HepG2 (cell line): Measurements from ENCODE around the gene TBL3. TPM values are rescaled to one million over a fixed set of nuclear protein-coding genes. Genes with fewer than 3 reads are reported as not detected.

ENCODE experiments used
- HNRNPK ChIP-seq: fragments of 200-400 bp; formaldehyde crosslinking; IDR thresholded peaks from 2 replicates; pipeline ENCODE4 v1.6.1; 2018; ENCODE audit warnings: low read length, low read depth, moderate library complexity, mild to moderate bottlenecking; ENCODE audit not compliant: poor library complexity, severe bottlenecking
- JUN ChIP-seq: sonication (generic); formaldehyde crosslinking; IDR thresholded peaks from 2 replicates; pipeline ENCODE4 v1.4.0; 2020; ENCODE audit warnings: mild to moderate bottlenecking, missing genetic modification reagents
- MAF1 ChIP-seq: sonication (generic); formaldehyde crosslinking; IDR thresholded peaks from 2 replicates; pipeline ENCODE4 v1.5.0; 2020; ENCODE audit warnings: missing genetic modification reagents, borderline replicate concordance
- NFKBIZ ChIP-seq: IDR thresholded peaks from 2 replicates; pipeline ENCODE4 v1.6.1; 2018; ENCODE audit warnings: missing genetic modification reagents, missing compliant biosample characterization
- RELA ChIP-seq: sonication (generic); formaldehyde crosslinking; IDR thresholded peaks from 2 replicates; pipeline ENCODE4 v1.4.0; 2020; ENCODE audit warnings: missing genetic modification reagents
- RXRA ChIP-seq: sonication (generic); formaldehyde crosslinking; IDR thresholded peaks from 2 replicates; pipeline ENCODE4 v1.5.1; 2020; ENCODE audit warnings: missing genetic modification reagents
- ZNF282 ChIP-seq: fragments of 450-650 bp; IDR thresholded peaks from 2 replicates; pipeline ENCODE4 v1.6.1; 2018; ENCODE audit not compliant: partially characterized antibody
- ZNF644 ChIP-seq: IDR thresholded peaks from 2 replicates; pipeline ENCODE4 v1.6.1; 2016; ENCODE audit warnings: low read depth
- polyA plus RNA-seq, 8 experiments: library from polyadenylated mRNA; depleted of rRNA in 3 of 8; stranded (reverse) in 7 of 8; unstranded in 1 of 8; fragments of >200 nt; fragmentation: Illumina TruSeq in 4 of 8; extraction: Trizol in 4 of 8; gene quantifications; 2 replicates each; pipeline versions ENCODE4 v1.2.1 to v1.2.3, GENCODE V29; 2011 to 2016; ENCODE audit warnings: low read depth in 4 of 8, missing spikeins in 1 of 8, mixed read lengths in 1 of 8; ENCODE audit not compliant: insufficient read depth in 1 of 8
- total RNA-seq, 5 experiments: library from RNA; depleted of rRNA; stranded (reverse); fragments of >200 nt; fragmentation: Illumina TruSeq; extraction: Trizol; gene quantifications; 2 replicates each; pipeline ENCODE4 v1.2.3, GENCODE V29; 2016; ENCODE audit warnings: low read depth in 1 of 5
- TF ChIP-seq, protein P1 (sequence below): IDR thresholded peaks from 2 replicates; pipeline ENCODE4 v1.6.1; 2016; ENCODE audit warnings: low read depth, missing genetic modification reagents, missing compliant biosample characterization
- TF ChIP-seq, protein P2 (sequence below): IDR thresholded peaks from 2 replicates; pipeline ENCODE4 v1.6.1; 2016
- TF ChIP-seq, protein P3 (sequence below): IDR thresholded peaks from 2 replicates; pipeline ENCODE4 v1.6.1; 2016; ENCODE audit warnings: control low read depth
- TF ChIP-seq, protein P4 (sequence below): sonication (generic); formaldehyde crosslinking; IDR thresholded peaks from 2 replicates; pipeline ENCODE4 v1.4.0; 2020; ENCODE audit warnings: missing genetic modification reagents
- TF ChIP-seq, protein P5 (sequence below): sonication (generic); formaldehyde crosslinking; IDR thresholded peaks from 2 replicates; pipeline ENCODE4 v1.5.0; 2020; ENCODE audit warnings: missing genetic modification reagents
- TF ChIP-seq, protein P6 (sequence below): sonication (generic); formaldehyde crosslinking; IDR thresholded peaks from 2 replicates; pipeline ENCODE4 v1.8.1; 2023; ENCODE audit warnings: mild to moderate bottlenecking, missing genetic modification reagents, borderline replicate concordance
- TF ChIP-seq, protein P7 (sequence below): sonication (generic); formaldehyde crosslinking; IDR thresholded peaks from 2 replicates; pipeline ENCODE4 v1.5.0; 2020; ENCODE audit warnings: mild to moderate bottlenecking, missing genetic modification reagents

Gene TBL3
- total and polyA plus RNA-seq, 2 of the 13 experiments (the other 11 are each of a cell fraction or from before 2014, with no cell fraction given): 16.8 to 38.0 TPM

DNA sequence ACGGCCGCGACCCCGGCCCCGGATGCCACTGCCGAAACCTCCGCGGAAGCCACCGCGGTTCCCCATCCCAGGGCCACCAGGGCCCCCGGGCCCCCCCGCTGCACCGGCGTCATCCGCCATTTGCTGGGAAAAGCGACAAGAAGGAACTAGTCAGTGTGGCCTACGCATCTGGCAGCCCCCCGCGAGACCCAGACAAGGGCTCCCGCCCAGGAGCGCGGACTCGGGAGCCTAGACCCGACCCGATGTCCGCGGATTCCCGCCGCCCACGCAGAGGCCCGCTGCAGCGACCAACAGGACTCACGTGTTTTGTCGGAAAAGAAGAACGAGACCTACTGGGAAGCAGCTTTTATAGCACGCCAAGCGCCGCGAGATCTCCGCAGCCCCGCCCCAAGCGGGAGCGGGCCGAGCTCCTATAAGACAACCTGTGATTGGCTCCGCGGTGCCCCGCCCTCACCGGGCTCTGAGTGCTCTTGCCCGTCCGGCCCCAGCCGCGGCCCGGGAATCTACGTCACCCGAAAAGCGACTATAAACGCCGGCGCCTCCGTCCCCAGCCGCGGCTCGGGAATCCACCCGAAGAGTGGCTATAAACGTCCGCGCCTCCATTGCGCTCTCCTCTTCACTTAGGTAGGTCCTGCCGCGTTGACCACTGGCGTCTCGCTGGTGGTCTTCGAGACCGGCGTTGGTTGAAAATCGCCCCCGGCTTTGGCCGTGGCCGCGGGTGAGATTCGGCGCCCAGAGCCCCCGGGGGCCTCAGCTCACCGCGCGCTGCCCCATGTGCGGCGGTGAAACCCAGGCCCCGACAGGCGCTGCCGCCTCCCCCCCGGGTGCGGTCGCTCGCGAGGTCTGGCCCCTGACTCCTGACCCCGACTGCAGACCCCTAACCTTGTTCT, 7.1 kb upstream of the TBL3 start, which contains the start of gene RPS2 (continued):
- TF ChIP-seq, protein P1, sequence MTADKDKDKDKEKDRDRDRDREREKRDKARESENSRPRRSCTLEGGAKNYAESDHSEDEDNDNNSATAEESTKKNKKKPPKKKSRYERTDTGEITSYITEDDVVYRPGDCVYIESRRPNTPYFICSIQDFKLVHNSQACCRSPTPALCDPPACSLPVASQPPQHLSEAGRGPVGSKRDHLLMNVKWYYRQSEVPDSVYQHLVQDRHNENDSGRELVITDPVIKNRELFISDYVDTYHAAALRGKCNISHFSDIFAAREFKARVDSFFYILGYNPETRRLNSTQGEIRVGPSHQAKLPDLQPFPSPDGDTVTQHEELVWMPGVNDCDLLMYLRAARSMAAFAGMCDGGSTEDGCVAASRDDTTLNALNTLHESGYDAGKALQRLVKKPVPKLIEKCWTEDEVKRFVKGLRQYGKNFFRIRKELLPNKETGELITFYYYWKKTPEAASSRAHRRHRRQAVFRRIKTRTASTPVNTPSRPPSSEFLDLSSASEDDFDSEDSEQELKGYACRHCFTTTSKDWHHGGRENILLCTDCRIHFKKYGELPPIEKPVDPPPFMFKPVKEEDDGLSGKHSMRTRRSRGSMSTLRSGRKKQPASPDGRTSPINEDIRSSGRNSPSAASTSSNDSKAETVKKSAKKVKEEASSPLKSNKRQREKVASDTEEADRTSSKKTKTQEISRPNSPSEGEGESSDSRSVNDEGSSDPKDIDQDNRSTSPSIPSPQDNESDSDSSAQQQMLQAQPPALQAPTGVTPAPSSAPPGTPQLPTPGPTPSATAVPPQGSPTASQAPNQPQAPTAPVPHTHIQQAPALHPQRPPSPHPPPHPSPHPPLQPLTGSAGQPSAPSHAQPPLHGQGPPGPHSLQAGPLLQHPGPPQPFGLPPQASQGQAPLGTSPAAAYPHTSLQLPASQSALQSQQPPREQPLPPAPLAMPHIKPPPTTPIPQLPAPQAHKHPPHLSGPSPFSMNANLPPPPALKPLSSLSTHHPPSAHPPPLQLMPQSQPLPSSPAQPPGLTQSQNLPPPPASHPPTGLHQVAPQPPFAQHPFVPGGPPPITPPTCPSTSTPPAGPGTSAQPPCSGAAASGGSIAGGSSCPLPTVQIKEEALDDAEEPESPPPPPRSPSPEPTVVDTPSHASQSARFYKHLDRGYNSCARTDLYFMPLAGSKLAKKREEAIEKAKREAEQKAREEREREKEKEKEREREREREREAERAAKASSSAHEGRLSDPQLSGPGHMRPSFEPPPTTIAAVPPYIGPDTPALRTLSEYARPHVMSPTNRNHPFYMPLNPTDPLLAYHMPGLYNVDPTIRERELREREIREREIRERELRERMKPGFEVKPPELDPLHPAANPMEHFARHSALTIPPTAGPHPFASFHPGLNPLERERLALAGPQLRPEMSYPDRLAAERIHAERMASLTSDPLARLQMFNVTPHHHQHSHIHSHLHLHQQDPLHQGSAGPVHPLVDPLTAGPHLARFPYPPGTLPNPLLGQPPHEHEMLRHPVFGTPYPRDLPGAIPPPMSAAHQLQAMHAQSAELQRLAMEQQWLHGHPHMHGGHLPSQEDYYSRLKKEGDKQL: no peak
- TF ChIP-seq HNRNPK: no peak
- TF ChIP-seq NFKBIZ (CRISPR knock-in tag): peak; percentile 70; the same call in 1 of the 2 replicates
- no peak for TF ChIP-seq JUN
- TF ChIP-seq RELA (CRISPR knock-in tag): no peak
- TF ChIP-seq, protein P2, sequence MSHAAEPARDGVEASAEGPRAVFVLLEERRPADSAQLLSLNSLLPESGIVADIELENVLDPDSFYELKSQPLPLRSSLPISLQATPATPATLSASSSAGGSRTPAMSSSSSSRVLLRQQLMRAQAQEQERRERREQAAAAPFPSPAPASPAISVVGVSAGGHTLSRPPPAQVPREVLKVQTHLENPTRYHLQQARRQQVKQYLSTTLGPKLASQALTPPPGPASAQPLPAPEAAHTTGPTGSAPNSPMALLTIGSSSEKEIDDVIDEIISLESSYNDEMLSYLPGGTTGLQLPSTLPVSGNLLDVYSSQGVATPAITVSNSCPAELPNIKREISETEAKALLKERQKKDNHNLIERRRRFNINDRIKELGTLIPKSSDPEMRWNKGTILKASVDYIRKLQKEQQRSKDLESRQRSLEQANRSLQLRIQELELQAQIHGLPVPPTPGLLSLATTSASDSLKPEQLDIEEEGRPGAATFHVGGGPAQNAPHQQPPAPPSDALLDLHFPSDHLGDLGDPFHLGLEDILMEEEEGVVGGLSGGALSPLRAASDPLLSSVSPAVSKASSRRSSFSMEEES (CRISPR knock-in tag): peak; percentile 65
- TF ChIP-seq, protein P3, sequence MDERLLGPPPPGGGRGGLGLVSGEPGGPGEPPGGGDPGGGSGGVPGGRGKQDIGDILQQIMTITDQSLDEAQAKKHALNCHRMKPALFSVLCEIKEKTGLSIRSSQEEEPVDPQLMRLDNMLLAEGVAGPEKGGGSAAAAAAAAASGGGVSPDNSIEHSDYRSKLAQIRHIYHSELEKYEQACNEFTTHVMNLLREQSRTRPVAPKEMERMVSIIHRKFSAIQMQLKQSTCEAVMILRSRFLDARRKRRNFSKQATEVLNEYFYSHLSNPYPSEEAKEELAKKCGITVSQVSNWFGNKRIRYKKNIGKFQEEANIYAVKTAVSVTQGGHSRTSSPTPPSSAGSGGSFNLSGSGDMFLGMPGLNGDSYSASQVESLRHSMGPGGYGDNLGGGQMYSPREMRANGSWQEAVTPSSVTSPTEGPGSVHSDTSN (CRISPR knock-in tag): no peak
- TF ChIP-seq, protein P4, sequence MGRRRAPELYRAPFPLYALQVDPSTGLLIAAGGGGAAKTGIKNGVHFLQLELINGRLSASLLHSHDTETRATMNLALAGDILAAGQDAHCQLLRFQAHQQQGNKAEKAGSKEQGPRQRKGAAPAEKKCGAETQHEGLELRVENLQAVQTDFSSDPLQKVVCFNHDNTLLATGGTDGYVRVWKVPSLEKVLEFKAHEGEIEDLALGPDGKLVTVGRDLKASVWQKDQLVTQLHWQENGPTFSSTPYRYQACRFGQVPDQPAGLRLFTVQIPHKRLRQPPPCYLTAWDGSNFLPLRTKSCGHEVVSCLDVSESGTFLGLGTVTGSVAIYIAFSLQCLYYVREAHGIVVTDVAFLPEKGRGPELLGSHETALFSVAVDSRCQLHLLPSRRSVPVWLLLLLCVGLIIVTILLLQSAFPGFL (CRISPR knock-in tag): no peak
- TF ChIP-seq, protein P5, sequence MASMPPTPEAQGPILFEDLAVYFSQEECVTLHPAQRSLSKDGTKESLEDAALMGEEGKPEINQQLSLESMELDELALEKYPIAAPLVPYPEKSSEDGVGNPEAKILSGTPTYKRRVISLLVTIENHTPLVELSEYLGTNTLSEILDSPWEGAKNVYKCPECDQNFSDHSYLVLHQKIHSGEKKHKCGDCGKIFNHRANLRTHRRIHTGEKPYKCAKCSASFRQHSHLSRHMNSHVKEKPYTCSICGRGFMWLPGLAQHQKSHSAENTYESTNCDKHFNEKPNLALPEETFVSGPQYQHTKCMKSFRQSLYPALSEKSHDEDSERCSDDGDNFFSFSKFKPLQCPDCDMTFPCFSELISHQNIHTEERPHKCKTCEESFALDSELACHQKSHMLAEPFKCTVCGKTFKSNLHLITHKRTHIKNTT (CRISPR knock-in tag): no peak
- no peak for TF ChIP-seq ZNF282
- TF ChIP-seq, protein P6, sequence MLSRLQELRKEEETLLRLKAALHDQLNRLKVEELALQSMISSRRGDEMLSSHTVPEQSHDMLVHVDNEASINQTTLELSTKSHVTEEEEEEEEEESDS (CRISPR knock-in tag): 0 out of 2 replicates have a peak, but pooled peaks have one; percentile 13
- 0 out of 2 replicates have a peak, but pooled peaks have one; percentile 81 for TF ChIP-seq MAF1 (CRISPR knock-in tag)
- TF ChIP-seq ZNF644 (CRISPR knock-in tag): no peak
- TF ChIP-seq, protein P7, sequence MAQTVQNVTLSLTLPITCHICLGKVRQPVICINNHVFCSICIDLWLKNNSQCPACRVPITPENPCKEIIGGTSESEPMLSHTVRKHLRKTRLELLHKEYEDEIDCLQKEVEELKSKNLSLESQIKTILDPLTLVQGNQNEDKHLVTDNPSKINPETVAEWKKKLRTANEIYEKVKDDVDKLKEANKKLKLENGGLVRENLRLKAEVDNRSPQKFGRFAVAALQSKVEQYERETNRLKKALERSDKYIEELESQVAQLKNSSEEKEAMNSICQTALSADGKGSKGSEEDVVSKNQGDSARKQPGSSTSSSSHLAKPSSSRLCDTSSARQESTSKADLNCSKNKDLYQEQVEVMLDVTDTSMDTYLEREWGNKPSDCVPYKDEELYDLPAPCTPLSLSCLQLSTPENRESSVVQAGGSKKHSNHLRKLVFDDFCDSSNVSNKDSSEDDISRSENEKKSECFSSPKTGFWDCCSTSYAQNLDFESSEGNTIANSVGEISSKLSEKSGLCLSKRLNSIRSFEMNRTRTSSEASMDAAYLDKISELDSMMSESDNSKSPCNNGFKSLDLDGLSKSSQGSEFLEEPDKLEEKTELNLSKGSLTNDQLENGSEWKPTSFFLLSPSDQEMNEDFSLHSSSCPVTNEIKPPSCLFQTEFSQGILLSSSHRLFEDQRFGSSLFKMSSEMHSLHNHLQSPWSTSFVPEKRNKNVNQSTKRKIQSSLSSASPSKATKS: no peak
- TF ChIP-seq RXRA (CRISPR knock-in tag): no peak; the same call in 1 of the 2 replicates
